A549 (cell line): ENCODE results near the gene CADM1.

ENCODE experiments used
- CBX8 ChIP-seq: fragments of 200-600 bp; sonication (generic); IDR thresholded peaks from 2 replicates; pipeline ENCODE4 v1.6.1; 2016
- MAZ ChIP-seq: fragments of 150-350 bp; IDR thresholded peaks from 2 replicates; pipeline ENCODE4 v1.6.1; 2014; ENCODE audit warnings: antibody characterized with exemption, low read depth, low read length, borderline replicate concordance

- no peak for TF ChIP-seq CBX8
- no peak for TF ChIP-seq MAZ
Observed at GRCh38 chr11:115221461-115222069, 282.6 kb downstream of the CADM1 start.
